Erythroblast (primary cell): ENCODE results near the gene NEB.

Source experiments
- GATA1 ChIP-seq: IDR thresholded peaks from 2 replicates; pipeline ENCODE4 v1.6.1; 2011; ENCODE audit warnings: low read depth, mild to moderate bottlenecking, control low read depth, low read length, moderate library complexity
- POLR2A ChIP-seq: IDR thresholded peaks from 2 replicates; pipeline ENCODE4 v1.6.1; 2011; ENCODE audit warnings: mild to moderate bottlenecking, low read length

DNA sequence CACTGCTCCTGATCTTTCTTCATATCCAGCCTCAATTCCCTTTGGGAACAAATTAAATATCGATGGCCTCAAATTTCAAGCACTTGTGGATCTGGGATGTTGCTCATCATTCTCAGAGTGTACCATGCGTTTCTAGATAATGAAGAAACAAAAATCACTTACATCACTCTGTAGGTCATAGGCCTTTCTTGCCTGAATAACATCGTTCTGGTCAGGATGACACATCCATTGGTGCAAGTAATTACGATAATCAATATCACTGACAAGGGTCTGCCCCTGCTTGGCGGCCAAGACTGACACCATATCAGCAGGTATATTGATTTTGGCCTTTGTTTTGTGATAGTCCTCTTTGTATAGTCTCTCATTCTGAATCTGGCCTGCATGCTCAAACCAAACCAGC lies 167.3 kb downstream of the NEB start:
- TF ChIP-seq POLR2A (no peak), GATA1 (no peak)
